Measurements from ENCODE around the gene NANOS2. TPM values are rescaled to one million over a fixed set of nuclear protein-coding genes. Genes with fewer than 3 reads are reported as not detected.
A peak's percentile ranks its signal among the peaks of the same experiment; 100 is the strongest.

Gene NANOS2
- total RNA-seq, 4 donors from 2014 or later: not detected

DNA sequence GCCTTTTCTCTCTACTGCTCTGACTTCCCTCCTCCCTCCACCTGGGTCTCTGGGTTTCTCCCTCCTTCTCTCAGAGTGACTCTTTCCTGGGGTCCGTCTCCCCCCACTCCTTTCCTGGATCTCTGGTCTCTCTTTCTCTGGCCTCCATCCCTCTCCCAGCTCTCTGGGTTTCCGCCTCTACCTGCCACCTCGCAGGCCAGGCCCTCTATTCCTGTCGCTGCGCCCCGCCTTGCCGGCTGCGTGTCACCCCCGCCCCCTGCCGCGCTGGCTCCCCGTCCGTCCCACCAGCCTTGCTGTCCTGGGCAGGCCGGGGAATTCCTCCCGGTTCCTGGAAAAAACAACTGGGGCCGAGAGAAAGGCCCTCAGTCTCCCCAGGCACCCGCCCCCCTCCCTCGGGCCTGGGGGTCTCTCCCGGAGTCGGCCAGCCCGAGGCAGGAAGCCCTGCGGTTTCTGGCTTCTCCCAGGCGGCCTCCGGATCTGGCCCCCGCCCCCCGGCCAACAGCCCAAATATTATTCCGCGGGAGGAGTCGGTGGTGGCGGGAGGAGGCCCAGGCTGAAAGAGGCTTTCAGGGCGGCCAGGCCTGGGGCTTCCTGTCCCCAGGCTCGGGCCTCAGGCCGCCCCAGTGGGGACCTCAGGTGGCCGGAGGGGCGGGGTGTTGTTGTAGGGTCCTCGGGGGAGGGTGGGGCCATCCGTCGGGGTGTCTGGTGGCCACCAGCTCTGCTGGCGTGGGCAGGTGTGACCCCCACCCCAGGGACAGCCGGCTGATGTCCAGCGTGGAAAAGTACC, 38.0 kb downstream of the NANOS2 start:
- Histone ChIP-seq H3K27ac (replicated peaks in 1 of 4) (peak overlapping the region; percentile 53 to 61 (median 56)), H3K9me3 (no peaks in the 10 kb centered on the region), H3K36me3 (peaks cover 0 to 6% (median 0%) of the 10 kb centered on the region in 4 donors), H3K27me3 (peaks cover 0 to 10% (median 0%) of the 10 kb centered on the region in 4 donors), H3K4me3 (peak overlapping the region; percentile 27 to 38 (median 34)), H3K4me1 (peaks cover 9 to 15% (median 11%) of the 10 kb centered on the region in 4 donors)
- no peak for DNase-seq (ENCODE audit: extremely low spot score)
- TF ChIP-seq EP300 (IDR thresholded peaks at IDR 0.05): no peak
- TF ChIP-seq POLR2AphosphoS5 (IDR thresholded peaks at IDR 0.05): no peak
- TF ChIP-seq, protein P1, sequence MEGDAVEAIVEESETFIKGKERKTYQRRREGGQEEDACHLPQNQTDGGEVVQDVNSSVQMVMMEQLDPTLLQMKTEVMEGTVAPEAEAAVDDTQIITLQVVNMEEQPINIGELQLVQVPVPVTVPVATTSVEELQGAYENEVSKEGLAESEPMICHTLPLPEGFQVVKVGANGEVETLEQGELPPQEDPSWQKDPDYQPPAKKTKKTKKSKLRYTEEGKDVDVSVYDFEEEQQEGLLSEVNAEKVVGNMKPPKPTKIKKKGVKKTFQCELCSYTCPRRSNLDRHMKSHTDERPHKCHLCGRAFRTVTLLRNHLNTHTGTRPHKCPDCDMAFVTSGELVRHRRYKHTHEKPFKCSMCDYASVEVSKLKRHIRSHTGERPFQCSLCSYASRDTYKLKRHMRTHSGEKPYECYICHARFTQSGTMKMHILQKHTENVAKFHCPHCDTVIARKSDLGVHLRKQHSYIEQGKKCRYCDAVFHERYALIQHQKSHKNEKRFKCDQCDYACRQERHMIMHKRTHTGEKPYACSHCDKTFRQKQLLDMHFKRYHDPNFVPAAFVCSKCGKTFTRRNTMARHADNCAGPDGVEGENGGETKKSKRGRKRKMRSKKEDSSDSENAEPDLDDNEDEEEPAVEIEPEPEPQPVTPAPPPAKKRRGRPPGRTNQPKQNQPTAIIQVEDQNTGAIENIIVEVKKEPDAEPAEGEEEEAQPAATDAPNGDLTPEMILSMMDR (IDR thresholded peaks at IDR 0.05): no peak
- no peak for TF ChIP-seq POLR2A (IDR thresholded peaks at IDR 0.05; ENCODE audit: low read depth)
- intact Hi-C loops (cut with DNase I): no loop called here
- 25% methylated on average over 17 of the region's 41 CpGs for WGBS

GRCh38 chr19:45876161-45876410, 38.5 kb downstream of the NANOS2 start:
- no peak for DNase-seq (ENCODE audit: extremely low spot score)
- Histone ChIP-seq H3K36me3 (peaks cover 0 to 4% (median 0%) of the 10 kb centered on the region in 4 donors), H3K27ac (replicated peaks in 1 of 4) (peak overlapping the region in 2 of 4 donors; percentile 53 to 61), H3K27me3 (peaks cover 0 to 10% (median 0%) of the 10 kb centered on the region in 4 donors), H3K4me3 (peak overlapping the region in 1 of 4 donors; percentile 36), H3K4me1 (peaks cover 9 to 15% (median 11%) of the 10 kb centered on the region in 4 donors), H3K9me3 (no peaks in the 10 kb centered on the region)
- TF ChIP-seq EP300 (IDR thresholded peaks at IDR 0.05) (no peak), POLR2AphosphoS5 (IDR thresholded peaks at IDR 0.05) (no peak), POLR2A (IDR thresholded peaks at IDR 0.05; ENCODE audit: low read depth) (no peak)
- TF ChIP-seq, protein P1 (IDR thresholded peaks at IDR 0.05): no peak
- 72% methylated on average over 4 of the region's 4 CpGs for WGBS
- intact Hi-C loops (cut with DNase I): no loop called here

DNA sequence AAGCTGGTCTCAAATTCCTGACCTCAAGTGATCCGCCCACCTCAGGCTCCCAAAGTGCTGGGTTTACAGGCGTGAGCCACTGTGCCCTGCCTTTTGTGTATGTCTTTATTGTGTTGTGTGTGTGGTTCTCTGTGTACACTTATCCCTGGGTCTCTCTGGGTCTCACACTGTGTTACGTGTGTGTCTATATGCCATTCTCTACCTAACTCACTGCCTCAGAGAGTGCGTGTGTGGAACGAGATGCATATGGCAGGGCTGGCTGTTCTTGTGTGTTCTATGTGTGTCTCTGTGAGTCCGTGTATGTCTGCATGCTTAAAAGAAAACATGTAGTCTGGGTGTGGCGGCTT, 40.0 kb downstream of the NANOS2 start:
- no peaks in the 10 kb centered on the region for H3K9me3 ChIP-seq
- peaks cover 0 to 10% (median 0%) of the 10 kb centered on the region in 4 donors for H3K27me3 ChIP-seq
- TF ChIP-seq POLR2AphosphoS5 (IDR thresholded peaks at IDR 0.05) (no peak), POLR2A (IDR thresholded peaks at IDR 0.05; ENCODE audit: low read depth) (no peak), EP300 (IDR thresholded peaks at IDR 0.05) (no peak)
- TF ChIP-seq, protein P1 (IDR thresholded peaks at IDR 0.05): no peak
- no peaks in the 10 kb centered on the region for H3K36me3 ChIP-seq
- DNase-seq (ENCODE audit: extremely low spot score): no peak
- intact Hi-C loops (cut with DNase I): no loop called here
- no peak overlapping the region for H3K4me3 ChIP-seq
- WGBS: 87% methylated on average over 7 of the region's 7 CpGs
- no peak overlapping the region for H3K27ac ChIP-seq (replicated peaks in 1 of 4)
- peaks cover 9 to 15% (median 11%) of the 10 kb centered on the region in 4 donors for H3K4me1 ChIP-seq

DNA sequence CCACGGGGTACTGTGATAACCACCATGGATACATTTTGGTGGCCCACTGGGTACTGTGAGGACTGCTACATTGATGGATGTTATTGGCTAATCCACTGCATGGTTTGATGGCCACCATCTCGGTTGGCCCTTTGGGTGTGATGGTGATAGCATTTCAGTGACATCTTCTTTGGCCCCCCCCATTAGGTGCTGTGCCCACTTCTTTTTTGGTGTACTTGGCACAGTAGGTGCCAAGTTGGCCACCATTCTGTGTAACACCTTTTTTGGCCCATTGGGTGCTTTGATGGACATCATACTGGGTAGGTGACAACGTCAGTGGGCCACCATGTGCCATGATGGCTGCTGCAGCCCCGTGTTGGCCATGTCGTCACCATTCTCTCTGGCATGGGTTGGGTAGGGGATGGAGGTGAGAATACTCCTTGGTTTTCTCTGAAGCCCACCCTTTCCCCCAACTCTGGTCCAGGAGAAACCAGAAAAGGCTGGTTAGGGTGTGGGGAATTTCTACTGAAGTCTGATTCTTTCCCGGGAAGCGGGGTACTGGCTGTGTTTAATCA, 41.3 kb downstream of the NANOS2 start:
- intact Hi-C loops (cut with DNase I): no loop called here
- H3K27ac ChIP-seq (replicated peaks in 1 of 4): no peak overlapping the region
- H3K4me1 ChIP-seq: peaks cover 9 to 15% (median 11%) of the 10 kb centered on the region in 4 donors
- TF ChIP-seq, protein P1 (IDR thresholded peaks at IDR 0.05): no peak
- no peak for TF ChIP-seq POLR2A (IDR thresholded peaks at IDR 0.05; ENCODE audit: low read depth)
- no peak for TF ChIP-seq POLR2AphosphoS5 (IDR thresholded peaks at IDR 0.05)
- WGBS: 87% methylated on average over 4 of the region's 7 CpGs
- H3K27me3 ChIP-seq: peaks cover 0 to 4% (median 0%) of the 10 kb centered on the region in 4 donors
- no peaks in the 10 kb centered on the region for H3K36me3 ChIP-seq
- no peak overlapping the region for H3K4me3 ChIP-seq
- H3K9me3 ChIP-seq: no peaks in the 10 kb centered on the region
- DNase-seq (ENCODE audit: extremely low spot score): no peak

Data from esophagus muscularis mucosa (tissue), 4 donors.